ENCODE measurements around the gene RGS6. TPM values are rescaled to one million over a fixed set of nuclear protein-coding genes. Genes with fewer than 3 reads are reported as not detected.

Gene RGS6
- total RNA-seq, 2 experiments from 2014 or later = 0.39 to 0.57 TPM

DNA sequence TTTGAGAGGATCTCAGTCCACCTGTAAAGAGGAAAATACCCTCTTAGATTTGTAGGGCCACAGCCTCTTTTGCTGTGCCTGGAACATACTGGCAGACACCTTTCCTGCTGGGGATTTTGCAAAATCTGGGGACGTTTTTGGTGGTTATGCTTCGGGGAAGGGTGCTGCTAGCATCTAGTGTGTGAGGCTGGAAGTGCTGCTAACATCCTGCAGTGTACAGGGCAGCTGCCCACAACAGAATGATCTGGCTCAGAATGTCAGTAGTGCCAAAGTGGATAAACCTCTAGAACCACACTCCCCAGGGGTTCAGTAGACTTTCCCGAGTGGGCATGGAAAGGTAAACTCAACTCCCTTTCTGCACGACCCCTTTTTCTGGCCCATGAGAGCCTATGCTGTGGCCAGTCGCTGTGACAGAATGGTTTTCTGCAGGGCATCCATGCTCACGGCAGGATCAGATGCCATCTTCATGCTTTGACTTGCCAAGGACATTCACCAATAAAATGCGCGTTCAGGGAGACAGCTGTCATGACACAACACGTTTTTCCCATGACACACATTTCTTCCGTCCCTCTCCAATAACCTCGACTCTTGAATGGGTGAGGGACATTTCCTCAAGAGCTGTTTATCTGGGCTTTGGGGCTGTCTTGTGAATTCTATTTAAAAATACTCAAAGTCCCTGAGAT lies 240.9 kb downstream of the RGS6 start:
- ChIA-PET CTCF (interaction anchor here (1.7 kb wide), 1 partner anchor 69 kb away, joined by 3 read pairs; no protein-coding TSS in a partner anchor), POLR2A (no interaction called here)
- intact Hi-C loops (cut with DNase I, micrococcal nuclease) = no loop called here
- ATAC-seq = no peak
- H3K4me3 Mint-ChIP-seq = no peak overlapping the region
- no peak for DNase-seq
- no peaks in the 10 kb centered on the region for H3K9me3 Mint-ChIP-seq (ENCODE audit: low read depth)
- H3K27ac Mint-ChIP-seq = no peak overlapping the region
- H3K36me3 Mint-ChIP-seq (ENCODE audit: low read depth) = no peaks in the 10 kb centered on the region
- H3K27me3 Mint-ChIP-seq = peaks cover 6% of the 10 kb centered on the region
- H3K4me1 Mint-ChIP-seq = no peaks in the 10 kb centered on the region

DNA sequence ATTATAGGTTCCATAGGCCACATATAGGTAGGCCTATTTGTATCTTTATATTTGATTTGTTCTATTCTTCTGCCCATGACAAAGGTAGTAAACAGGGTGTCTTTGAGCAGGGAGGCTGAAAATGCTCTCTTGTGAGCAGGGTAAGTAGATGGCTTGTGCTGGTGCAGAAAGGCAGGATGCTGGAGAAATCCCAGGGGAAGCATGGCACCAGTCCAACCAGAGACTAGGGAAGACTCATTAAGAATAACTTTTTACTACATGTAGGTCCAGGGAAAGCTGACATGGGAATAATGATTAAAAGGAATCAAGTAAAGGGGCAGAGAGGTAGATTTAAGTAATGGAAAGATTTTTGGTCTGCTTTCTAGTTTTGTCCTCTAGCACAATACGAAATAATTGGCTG lies 245.0 kb downstream of the RGS6 start:
- H3K4me1 Mint-ChIP-seq = no peaks in the 10 kb centered on the region
- H3K27me3 Mint-ChIP-seq = peaks cover 6% of the 10 kb centered on the region
- DNase-seq (no peak), ATAC-seq (no peak)
- CTCF ChIA-PET = no interaction called here
- H3K27ac Mint-ChIP-seq = no peak overlapping the region
- H3K9me3 Mint-ChIP-seq (ENCODE audit: low read depth) = peaks cover 10% of the 10 kb centered on the region
- POLR2A ChIA-PET = no interaction called here
- intact Hi-C loops (cut with DNase I, micrococcal nuclease) = no loop called here
- H3K4me3 Mint-ChIP-seq = no peak overlapping the region
- H3K36me3 Mint-ChIP-seq (ENCODE audit: low read depth) = no peaks in the 10 kb centered on the region

DNA sequence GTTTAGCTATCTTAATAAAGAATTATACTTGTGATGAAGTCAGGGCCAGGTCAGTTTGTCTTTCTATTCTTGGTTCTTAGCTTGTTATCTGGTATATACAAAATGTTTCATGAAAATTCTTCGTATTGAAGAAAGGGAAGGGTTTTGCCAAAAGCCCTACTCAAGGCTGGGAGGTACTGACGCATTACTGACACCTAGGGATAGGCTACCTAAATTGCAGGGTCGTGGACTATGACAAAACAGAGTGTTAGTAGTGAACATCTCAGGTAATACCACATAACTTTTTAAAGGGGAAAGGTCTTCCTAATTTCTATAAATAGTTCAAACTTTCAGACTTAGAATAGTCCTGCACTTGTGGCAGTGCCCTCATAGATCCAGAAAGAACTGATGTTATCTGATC lies 246.3 kb downstream of the RGS6 start:
- intact Hi-C loops (cut with DNase I, micrococcal nuclease) = no loop called here
- Mint-ChIP-seq H3K4me1 (peaks cover 8% of the 10 kb centered on the region), H3K4me3 (no peak overlapping the region), H3K9me3 (ENCODE audit: low read depth) (peaks cover 10% of the 10 kb centered on the region), H3K36me3 (ENCODE audit: low read depth) (no peaks in the 10 kb centered on the region), H3K27me3 (peaks cover 6% of the 10 kb centered on the region), H3K27ac (no peak overlapping the region)
- ATAC-seq (no peak), DNase-seq (no peak)
- CTCF ChIA-PET = no interaction called here
- POLR2A ChIA-PET = no interaction called here

DNA sequence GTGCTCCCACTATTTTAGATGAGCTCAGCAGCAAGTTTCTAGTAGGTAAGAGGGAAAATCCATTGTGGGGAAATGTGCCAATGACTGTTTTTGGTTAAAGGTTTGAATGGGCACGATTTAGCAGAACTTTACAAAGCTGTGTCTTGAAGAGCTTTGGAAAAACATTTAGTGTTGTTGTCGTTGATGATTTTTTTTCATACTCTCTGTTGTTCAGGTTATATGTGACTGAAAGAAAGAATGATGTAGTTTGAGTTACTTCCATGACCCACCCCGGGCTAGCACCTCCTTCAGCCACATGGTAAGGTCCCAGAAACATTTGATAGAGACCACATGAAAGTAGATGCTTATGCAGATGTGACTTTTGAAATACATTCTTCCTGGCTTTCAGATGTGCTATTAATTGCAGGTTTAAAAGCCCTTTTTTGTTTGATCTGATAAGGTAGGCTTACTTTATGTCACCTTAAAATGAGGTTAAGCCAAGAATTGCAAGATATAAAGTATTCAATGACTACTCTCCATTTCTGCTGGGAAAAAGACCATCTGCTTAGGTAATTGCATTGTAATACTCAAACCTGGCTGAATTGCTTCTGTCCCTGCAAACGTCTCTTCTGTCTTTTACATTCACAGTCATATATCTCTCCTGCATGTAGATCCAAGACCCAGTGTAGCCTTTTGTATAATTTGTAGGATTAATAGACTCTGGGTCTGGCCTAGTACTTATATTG lies 250.6 kb downstream of the RGS6 start:
- intact Hi-C loops (cut with DNase I, micrococcal nuclease) = no loop called here
- Mint-ChIP-seq H3K9me3 (ENCODE audit: low read depth) (peaks cover 10% of the 10 kb centered on the region), H3K36me3 (ENCODE audit: low read depth) (no peaks in the 10 kb centered on the region), H3K4me3 (no peak overlapping the region), H3K27ac (no peak overlapping the region), H3K27me3 (peaks cover 3% of the 10 kb centered on the region), H3K4me1 (peaks cover 8% of the 10 kb centered on the region)
- DNase-seq (no peak), ATAC-seq (no peak)
- ChIA-PET POLR2A (no interaction called here), CTCF (no interaction called here)

DNA sequence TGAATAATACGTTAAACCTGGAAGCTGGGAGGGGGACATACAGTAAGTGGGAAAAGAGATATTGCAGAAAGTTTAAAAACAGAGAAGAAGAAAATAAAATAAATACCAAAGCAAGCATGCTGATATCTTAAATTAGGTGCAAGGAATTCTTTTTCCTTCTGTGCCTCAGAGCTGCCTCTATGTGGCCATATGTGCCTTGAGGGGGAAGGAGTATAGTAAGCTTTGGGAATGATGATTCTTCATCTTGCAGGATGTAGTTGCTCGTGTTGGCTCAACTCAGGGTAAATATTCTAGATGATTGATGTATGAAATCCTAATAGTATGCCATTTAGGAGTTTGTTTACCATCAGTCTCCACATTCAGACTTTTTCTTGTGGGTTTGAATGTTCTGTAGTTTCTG lies 251.4 kb downstream of the RGS6 start:
- H3K4me3 Mint-ChIP-seq = no peak overlapping the region
- H3K9me3 Mint-ChIP-seq (ENCODE audit: low read depth) = peaks cover 6% of the 10 kb centered on the region
- no peaks in the 10 kb centered on the region for H3K36me3 Mint-ChIP-seq (ENCODE audit: low read depth)
- ATAC-seq = no peak
- POLR2A ChIA-PET = no interaction called here
- CTCF ChIA-PET = no interaction called here
- H3K27ac Mint-ChIP-seq = no peak overlapping the region
- intact Hi-C loops (cut with DNase I, micrococcal nuclease) = no loop called here
- no peak for DNase-seq
- H3K27me3 Mint-ChIP-seq = peaks cover 2% of the 10 kb centered on the region
- peaks cover 8% of the 10 kb centered on the region for H3K4me1 Mint-ChIP-seq

DNA sequence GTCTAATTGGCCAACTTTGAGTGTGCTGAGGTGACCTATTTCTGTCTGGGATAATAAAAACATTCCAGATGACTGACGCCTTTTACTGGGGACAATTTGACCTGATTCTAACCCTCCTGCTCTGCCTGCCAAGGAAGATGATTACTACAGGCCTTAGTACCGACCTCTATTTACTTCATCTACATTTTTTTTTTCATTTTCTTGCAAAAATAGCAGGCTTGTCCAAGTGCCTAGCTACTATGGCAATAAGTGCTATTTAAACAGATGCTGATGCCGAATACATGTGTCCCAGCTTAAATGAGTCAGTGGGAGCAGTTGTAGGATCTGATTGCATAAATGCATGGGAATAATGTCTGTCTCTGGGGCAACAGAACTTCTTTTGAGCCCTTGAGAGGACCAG lies 254.3 kb downstream of the RGS6 start:
- Mint-ChIP-seq H3K27me3 (no peaks in the 10 kb centered on the region), H3K4me1 (peaks cover 8% of the 10 kb centered on the region), H3K36me3 (ENCODE audit: low read depth) (no peaks in the 10 kb centered on the region), H3K4me3 (no peak overlapping the region), H3K27ac (no peak overlapping the region), H3K9me3 (ENCODE audit: low read depth) (no peaks in the 10 kb centered on the region)
- POLR2A ChIA-PET = no interaction called here
- DNase-seq (no peak), ATAC-seq (no peak)
- CTCF ChIA-PET = no interaction called here
- intact Hi-C loops (cut with DNase I, micrococcal nuclease) = no loop called here

DNA sequence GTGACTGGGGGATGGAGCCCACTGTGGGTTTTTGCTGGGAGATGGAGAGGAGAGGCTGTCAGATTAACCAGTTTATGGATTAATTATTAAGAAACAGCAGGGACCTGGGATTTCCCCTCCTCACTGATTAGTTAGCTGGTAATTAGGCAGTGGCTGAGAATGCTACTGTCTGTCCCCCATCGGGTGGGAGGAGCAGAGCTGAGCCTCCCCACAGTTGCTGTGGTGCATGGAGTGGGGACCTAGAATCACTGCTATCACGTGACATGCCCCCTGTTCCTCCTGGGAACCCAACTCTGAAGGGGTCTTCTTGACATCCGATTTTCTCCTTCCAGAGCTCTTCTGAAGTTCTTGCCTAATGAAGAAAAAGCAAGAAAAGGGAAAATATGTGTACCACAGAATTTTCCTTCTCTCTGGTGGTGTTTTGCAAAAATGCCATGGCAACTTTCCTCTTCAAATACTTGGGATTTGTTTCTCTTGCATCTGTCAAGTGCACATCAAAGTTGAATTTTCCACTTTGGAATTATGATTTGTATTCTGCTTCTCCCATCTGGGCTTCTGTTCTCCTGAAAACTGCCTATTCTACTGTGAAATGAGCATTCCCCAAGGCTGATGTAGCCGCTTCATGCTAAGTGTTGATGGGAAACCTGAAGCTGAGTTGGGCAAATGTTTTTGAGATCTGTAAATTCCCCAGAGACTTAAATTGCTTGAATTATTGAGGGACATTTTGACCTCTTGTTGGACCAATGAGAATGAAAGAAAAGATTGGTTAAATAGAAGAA lies 264.2 kb downstream of the RGS6 start:
- CTCF ChIA-PET = no interaction called here
- Mint-ChIP-seq H3K9me3 (ENCODE audit: low read depth) (no peaks in the 10 kb centered on the region), H3K36me3 (ENCODE audit: low read depth) (no peaks in the 10 kb centered on the region), H3K27me3 (no peaks in the 10 kb centered on the region), H3K27ac (no peak overlapping the region), H3K4me3 (no peak overlapping the region), H3K4me1 (no peaks in the 10 kb centered on the region)
- POLR2A ChIA-PET = no interaction called here
- intact Hi-C loops (cut with DNase I, micrococcal nuclease) = no loop called here
- ATAC-seq (no peak), DNase-seq (no peak)

DNA sequence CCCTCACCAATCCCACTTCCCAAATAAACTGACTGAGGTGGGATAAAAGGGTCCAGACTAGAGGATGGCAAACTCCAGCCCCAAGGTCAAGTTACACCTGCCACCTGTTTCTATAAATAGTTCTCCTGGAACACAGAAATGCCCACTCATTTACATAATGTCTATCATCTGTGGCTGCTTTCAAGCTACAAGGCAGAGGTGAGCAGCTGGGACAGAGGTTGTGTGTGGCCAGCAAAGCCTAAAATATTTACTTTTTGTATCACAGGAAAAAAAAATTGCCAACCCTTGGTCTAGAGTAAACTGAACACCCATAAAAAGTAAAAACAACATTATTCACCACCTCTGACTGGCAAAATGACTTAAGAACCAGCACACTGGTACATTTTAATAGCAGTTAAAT lies 269.4 kb downstream of the RGS6 start:
- Mint-ChIP-seq H3K27ac (no peak overlapping the region), H3K4me1 (no peaks in the 10 kb centered on the region), H3K27me3 (peaks cover 2% of the 10 kb centered on the region), H3K36me3 (ENCODE audit: low read depth) (no peaks in the 10 kb centered on the region), H3K4me3 (no peak overlapping the region), H3K9me3 (ENCODE audit: low read depth) (peaks cover 4% of the 10 kb centered on the region)
- POLR2A ChIA-PET = no interaction called here
- DNase-seq (no peak), ATAC-seq (no peak)
- CTCF ChIA-PET = no interaction called here
- intact Hi-C loops (cut with DNase I, micrococcal nuclease) = no loop called here

DNA sequence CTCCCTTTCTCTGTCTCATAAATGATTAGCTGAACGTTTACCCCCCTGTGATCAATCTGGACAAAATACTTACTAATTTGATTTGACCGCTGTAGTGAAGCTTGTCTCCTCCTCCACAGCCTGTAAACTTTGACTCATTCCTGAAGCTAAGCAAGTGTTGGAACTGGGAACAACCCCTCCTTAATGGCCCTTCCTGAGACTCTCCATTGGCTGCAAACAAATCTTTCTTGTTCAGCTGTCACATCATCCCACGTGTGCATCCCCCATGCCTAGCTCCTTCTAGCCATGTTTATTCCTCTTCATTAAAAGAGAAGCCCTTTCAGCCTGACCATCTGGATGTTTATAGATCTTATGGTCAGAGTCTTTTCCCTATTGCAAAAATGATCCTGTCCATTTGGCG lies 281.2 kb downstream of the RGS6 start:
- ATAC-seq (no peak), DNase-seq (no peak)
- H3K36me3 Mint-ChIP-seq (ENCODE audit: low read depth) = no peaks in the 10 kb centered on the region
- no peak overlapping the region for H3K4me3 Mint-ChIP-seq
- no peaks in the 10 kb centered on the region for H3K4me1 Mint-ChIP-seq
- ChIA-PET CTCF (no interaction called here), POLR2A (no interaction called here)
- H3K9me3 Mint-ChIP-seq (ENCODE audit: low read depth) = no peaks in the 10 kb centered on the region
- H3K27ac Mint-ChIP-seq = no peak overlapping the region
- intact Hi-C loops (cut with DNase I, micrococcal nuclease) = no loop called here
- peaks cover 5% of the 10 kb centered on the region for H3K27me3 Mint-ChIP-seq

DNA sequence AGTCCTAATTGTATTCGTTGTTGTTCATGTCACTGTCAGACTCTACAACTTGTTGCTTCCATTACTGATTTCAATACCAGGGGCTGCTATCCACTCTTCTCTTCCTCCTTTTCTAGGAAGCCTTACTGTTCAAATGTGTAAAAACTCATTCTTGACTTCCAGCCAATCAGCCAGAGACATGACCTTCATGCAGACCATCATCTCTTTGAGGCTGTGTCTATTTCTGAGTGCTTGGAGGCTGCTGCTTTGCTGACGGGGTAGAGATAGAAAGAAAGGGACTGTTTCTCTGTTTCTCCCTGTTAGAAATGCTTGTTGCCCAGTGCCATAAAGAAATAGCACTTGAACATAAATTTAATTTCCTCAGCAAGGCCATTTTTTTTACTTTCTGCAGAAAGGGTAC lies 282.9 kb downstream of the RGS6 start:
- Mint-ChIP-seq H3K4me3 (no peak overlapping the region), H3K4me1 (no peaks in the 10 kb centered on the region), H3K36me3 (ENCODE audit: low read depth) (no peaks in the 10 kb centered on the region), H3K9me3 (ENCODE audit: low read depth) (no peaks in the 10 kb centered on the region), H3K27ac (no peak overlapping the region), H3K27me3 (peaks cover 5% of the 10 kb centered on the region)
- no peak for ATAC-seq
- intact Hi-C loops (cut with DNase I, micrococcal nuclease) = no loop called here
- no peak for DNase-seq
- ChIA-PET POLR2A (no interaction called here), CTCF (no interaction called here)

DNA sequence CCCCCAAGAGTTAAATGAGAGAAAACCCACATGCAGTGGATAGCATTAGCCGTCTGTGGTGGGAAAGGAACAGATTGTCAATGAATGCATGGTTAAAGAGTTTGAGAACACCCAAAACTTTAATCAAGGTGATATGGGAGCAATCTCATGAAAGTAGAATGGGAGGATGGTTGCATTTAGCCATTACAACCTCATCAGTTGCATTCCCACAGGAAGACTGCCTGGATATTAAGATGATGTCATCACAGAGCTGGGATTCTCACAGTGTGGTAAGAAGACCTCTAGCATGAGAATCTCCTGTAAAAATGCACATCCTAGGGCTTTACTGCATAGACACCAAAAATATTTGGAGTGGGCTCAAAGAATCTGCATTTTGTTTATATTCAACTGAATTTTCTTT lies 284.9 kb downstream of the RGS6 start:
- no peaks in the 10 kb centered on the region for H3K36me3 Mint-ChIP-seq (ENCODE audit: low read depth)
- H3K27me3 Mint-ChIP-seq = peaks cover 8% of the 10 kb centered on the region
- intact Hi-C loops (cut with DNase I, micrococcal nuclease) = no loop called here
- peaks cover 6% of the 10 kb centered on the region for H3K9me3 Mint-ChIP-seq (ENCODE audit: low read depth)
- DNase-seq = no peak
- POLR2A ChIA-PET = no interaction called here
- no peak for ATAC-seq
- CTCF ChIA-PET = no interaction called here
- H3K4me1 Mint-ChIP-seq = no peaks in the 10 kb centered on the region
- H3K27ac Mint-ChIP-seq = no peak overlapping the region
- no peak overlapping the region for H3K4me3 Mint-ChIP-seq

DNA sequence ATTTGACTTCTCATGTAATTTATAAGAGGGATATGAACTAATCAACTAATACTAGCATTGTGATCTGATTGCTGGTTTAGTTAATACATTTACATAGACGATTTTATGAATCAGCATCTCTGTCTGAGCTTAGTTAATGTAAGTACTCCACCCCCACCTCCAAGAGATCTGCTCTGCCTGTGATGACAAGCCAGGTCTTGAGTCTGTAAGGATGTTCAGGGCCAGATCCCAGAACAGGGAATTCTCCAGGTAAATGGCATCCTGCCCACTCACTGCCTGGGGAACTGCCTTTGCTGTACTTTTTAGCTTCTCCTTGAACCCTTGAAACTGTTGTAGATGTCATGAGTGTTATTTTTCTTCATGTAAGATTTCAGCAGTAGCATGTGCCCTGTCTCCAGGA lies 289.8 kb downstream of the RGS6 start:
- H3K9me3 Mint-ChIP-seq (ENCODE audit: low read depth) = peaks cover 6% of the 10 kb centered on the region
- CTCF ChIA-PET = no interaction called here

More for the DNA sequence above, 289.8 kb downstream of the RGS6 start:
- Mint-ChIP-seq H3K4me3 (no peak overlapping the region), H3K36me3 (ENCODE audit: low read depth) (no peaks in the 10 kb centered on the region), H3K4me1 (no peaks in the 10 kb centered on the region), H3K27ac (no peak overlapping the region), H3K27me3 (peaks cover 6% of the 10 kb centered on the region)
- POLR2A ChIA-PET = no interaction called here
- ATAC-seq (no peak), DNase-seq (no peak)
- intact Hi-C loops (cut with DNase I, micrococcal nuclease) = no loop called here
